Left lung (tissue), 10 donors: ENCODE measurements around the gene EIF5A2. TPM values are rescaled to one million over a fixed set of nuclear protein-coding genes. Genes with fewer than 3 reads are reported as not detected.
A peak's percentile ranks its signal among the peaks of the same experiment; 100 is the strongest.

ENCODE experiments used
- ATAC-seq: fragments of 200-7000 bp; cut with Tn5 transposase; one replicate; pipeline ENCODE4 v1.9.1; 2020; ENCODE audit warnings: moderate library complexity
- DNase-seq, 4 donors: peaks; one replicate each; pipeline ENCODE4 v3.0.0-alpha.2; 2013 to 2020
- H3K27ac ChIP-seq, 2 donors: fragments of 200-600 bp; sonication (generic) in 1 of 2; one replicate each; pipeline versions ENCODE4 v1.5.0 to v1.8.0; 2020 to 2021
- H3K27me3 ChIP-seq, 2 donors: fragments of 200-600 bp; sonication (generic) in 1 of 2; one replicate each; pipeline versions ENCODE4 v1.5.0 to v1.8.0; 2020 to 2021
- H3K36me3 ChIP-seq, 2 donors: fragments of 200-600 bp; sonication (generic) in 1 of 2; one replicate each; pipeline versions ENCODE4 v1.5.0 to v1.8.0; 2020 to 2021
- H3K4me1 ChIP-seq, 2 donors: fragments of 200-600 bp; one replicate each; pipeline ENCODE4 v1.8.0; 2021
- H3K4me3 ChIP-seq, 2 donors: fragments of 200-600 bp; sonication (generic) in 1 of 2; one replicate each; pipeline versions ENCODE4 v1.5.0 to v1.8.0; 2020 to 2021; ENCODE audit warnings: mild to moderate bottlenecking in 1 of 2
- H3K9me3 ChIP-seq, 2 donors: fragments of 200-600 bp; sonication (generic) in 1 of 2; one replicate each; pipeline versions ENCODE4 v1.5.0 to v1.8.0; 2020 to 2021
- CTCF ChIP-seq, 2 donors: fragments of 200-600 bp; sonication (generic) in 1 of 2; IDR thresholded peaks; one replicate each; pipeline versions ENCODE4 v1.5.0 to v1.8.0; 2021; ENCODE audit warnings: antibody characterized with exemption in 2 of 2
- intact Hi-C, 2 donors: fragments of 100-400 bp; cut with DNase I; formaldehyde crosslinking; loops; one replicate each; pipeline versions ENCODE4 v1.11.2 to v1.14.2; 2022
- polyA plus RNA-seq, 6 donors: library from polyadenylated mRNA; unstranded; fragments of 120-200 nt; gene quantifications; one replicate each; pipeline ENCODE4 v1.2.1, GENCODE V29; 2013; ENCODE audit not compliant: insufficient read length in 6 of 6
- total RNA-seq, 2 donors: library from RNA; stranded (reverse); fragmentation: NEBNext Ultra II Directional; extraction: Animal tissue kit (Norgen Biotek cat#: 25700); gene quantifications; one replicate each; pipeline ENCODE4 v1.2.1, GENCODE V29; 2021
- donor health status: DM: no; HTN: yes; CAD: no.
- donor health status: DM: no; HTN: no; CAD: no.

Gene EIF5A2
- total and polyA plus RNA-seq, 8 donors, result 5.2 to 8.2 (median 5.8) TPM

GRCh38 chr3:170865209-170866094 is 43.0 kb downstream of the EIF5A2 start:
- Histone ChIP-seq H3K27ac (no peak overlapping the region), H3K4me3 (no peak overlapping the region), H3K9me3 (no peaks in the 10 kb centered on the region), H3K27me3 (no peaks in the 10 kb centered on the region), H3K4me1 (peaks cover 18 to 35% of the 10 kb centered on the region in 2 donors), H3K36me3 (peaks cover 5 to 33% of the 10 kb centered on the region in 2 donors)
- TF ChIP-seq CTCF (IDR thresholded peaks at IDR 0.05), result no peak
- intact Hi-C loops, result no loop called here
- DNase-seq, result no peak
- ATAC-seq, result no peak

- TF ChIP-seq CTCF (IDR thresholded peaks at IDR 0.05), result no peak
- H3K4me1 ChIP-seq, result peaks cover 18 to 34% of the 10 kb centered on the region in 2 donors
- intact Hi-C loops, result no loop called here
- H3K27me3 ChIP-seq, result no peaks in the 10 kb centered on the region
- H3K4me3 ChIP-seq, result no peak overlapping the region
- no peaks in the 10 kb centered on the region for H3K9me3 ChIP-seq
- H3K36me3 ChIP-seq, result peaks cover 5 to 33% of the 10 kb centered on the region in 2 donors
- ATAC-seq (no peak), DNase-seq (no peak)
- no peak overlapping the region for H3K27ac ChIP-seq
Observed at GRCh38 chr3:170864525-170865208, 43.8 kb downstream of the EIF5A2 start.

GRCh38 chr3:170863816-170864215 is 44.6 kb downstream of the EIF5A2 start:
- TF ChIP-seq CTCF (IDR thresholded peaks at IDR 0.05), result no peak
- no peak for ATAC-seq
- Histone ChIP-seq H3K9me3 (no peaks in the 10 kb centered on the region), H3K4me3 (no peak overlapping the region), H3K4me1 (peaks cover 16 to 29% of the 10 kb centered on the region in 2 donors), H3K27me3 (no peaks in the 10 kb centered on the region), H3K36me3 (peaks cover 5 to 33% of the 10 kb centered on the region in 2 donors), H3K27ac (no peak overlapping the region)
- intact Hi-C loops, result no loop called here
- DNase-seq, result no peak

- Histone ChIP-seq H3K9me3 (no peaks in the 10 kb centered on the region), H3K4me3 (no peak overlapping the region), H3K36me3 (peaks cover 4 to 28% of the 10 kb centered on the region in 2 donors), H3K4me1 (peaks cover 6 to 19% of the 10 kb centered on the region in 2 donors), H3K27ac (peak overlapping the region in 1 of 2 donors; percentile 7), H3K27me3 (no peaks in the 10 kb centered on the region)
- no peak for TF ChIP-seq CTCF (IDR thresholded peaks at IDR 0.05)
- DNase-seq (peak in 2 of 4 donors; percentile 25 to 40), ATAC-seq (no peak)
- intact Hi-C loops, result no loop called here
Observed at GRCh38 chr3:170862618-170863374, 45.6 kb downstream of the EIF5A2 start.
